PC-3 (cell line): ENCODE results near the gene ZNF71. TPM values are rescaled to one million over a fixed set of nuclear protein-coding genes. Genes with fewer than 3 reads are reported as not detected.

Experiments
- ATAC-seq: fragments of 200-7000 bp; cut with Tn5 transposase; 2 replicates; pipeline ENCODE4 v1.9.1; 2020; ENCODE audit warnings: mild to moderate bottlenecking, moderate library complexity
- BruUV-seq: library from RNA; stranded (reverse); fragments of 400-500 nt; replicated peaks from 2 replicates; lab custom pipeline; 2021; lab: Mats Ljungman, UMichigan
- CTCF ChIA-PET: fragments of 300-600 bp; sonication (Branson Sonifier 250); formaldehyde crosslinking; loops from one replicate; lab custom pipeline; 2022; ENCODE audit warnings: antibody characterized with exemption; lab: Charles Lee
- POLR2A ChIA-PET: fragments of 300-600 bp; sonication (Branson Sonifier 250); formaldehyde crosslinking; loops from one replicate; lab custom pipeline; 2022; ENCODE audit warnings: antibody characterized with exemption; ENCODE audit not compliant: unreplicated experiment; lab: Charles Lee
- DNase-seq: peaks from one replicate; pipeline ENCODE4 v3.0.0-alpha.2; 2015
- H2AFZ ChIP-seq: fragments of 300-600 bp; sonication (generic); 2 replicates; pipeline ENCODE4 v1.6.0; 2016; ENCODE audit warnings: antibody characterized with exemption, low read length
- H3F3A ChIP-seq: fragments of 300-600 bp; sonication (generic); one replicate; pipeline ENCODE4 v1.6.0; 2017; ENCODE audit warnings: antibody characterized with exemption, low read length, control low read depth, mild to moderate bottlenecking; ENCODE audit not compliant: unreplicated experiment
- H3K27ac ChIP-seq: fragments of 300-600 bp; sonication (generic); 2 replicates; pipeline ENCODE4 v1.5.1; 2016; ENCODE audit warnings: mild to moderate bottlenecking, low read length
- H3K27me3 ChIP-seq: fragments of 300-600 bp; sonication (generic); 2 replicates; pipeline ENCODE4 v1.6.1; 2016; ENCODE audit warnings: low read length, mixed read lengths
- H3K36me3 ChIP-seq: fragments of 300-600 bp; sonication (generic); 2 replicates; pipeline ENCODE4 v1.6.1; 2016; ENCODE audit warnings: low read depth, mixed run types, low read length, mixed read lengths
- H3K4me1 ChIP-seq: fragments of 300-600 bp; sonication (generic); 2 replicates; pipeline ENCODE4 v1.5.1; 2016; ENCODE audit warnings: low read length; ENCODE audit not compliant: insufficient read depth
- H3K4me2 ChIP-seq: fragments of 300-600 bp; sonication (generic); 2 replicates; pipeline ENCODE4 v1.6.0; 2016; ENCODE audit warnings: low read length
- H3K4me3 ChIP-seq: fragments of 300-600 bp; sonication (generic); 2 replicates; pipeline ENCODE4 v1.5.1; 2016; ENCODE audit warnings: mild to moderate bottlenecking, low read length, mixed read lengths
- H3K79me2 ChIP-seq: fragments of 300-600 bp; sonication (generic); 2 replicates; pipeline ENCODE4 v1.6.1; 2017; ENCODE audit warnings: low read length, mixed read lengths
- H3K9ac ChIP-seq: fragments of 300-600 bp; sonication (generic); 2 replicates; pipeline ENCODE4 v1.6.0; 2016; ENCODE audit warnings: mild to moderate bottlenecking, low read length
- H3K9me2 ChIP-seq: fragments of 300-600 bp; sonication (generic); replicated peaks from 2 replicates; pipeline ENCODE4 v1.6.1; 2016; ENCODE audit warnings: mixed run types, low read length, mixed read lengths
- H3K9me3 ChIP-seq: fragments of 300-600 bp; sonication (generic); 2 replicates; pipeline ENCODE4 v1.6.1; 2016; ENCODE audit warnings: low read length, mixed read lengths
- H4K20me1 ChIP-seq: fragments of 300-600 bp; sonication (generic); 2 replicates; pipeline ENCODE4 v1.6.1; 2016; ENCODE audit warnings: low read length, mixed read lengths
- CTCF ChIP-seq: fragments of 300-600 bp; sonication (generic); conservative IDR thresholded peaks from 2 replicates; pipeline ENCODE4 v1.5.1; 2017; ENCODE audit warnings: antibody characterized with exemption, low read depth, mild to moderate bottlenecking, low read length
- EZH2 ChIP-seq: fragments of 300-600 bp; sonication (generic); IDR thresholded peaks from one replicate; pipeline ENCODE4 v1.6.1; 2017; ENCODE audit warnings: antibody characterized with exemption, mild to moderate bottlenecking, low read length; ENCODE audit not compliant: unreplicated experiment
- EZH2phosphoT487 ChIP-seq: fragments of 300-600 bp; sonication (generic); IDR thresholded peaks from 2 replicates; pipeline ENCODE4 v1.6.1; 2018; ENCODE audit warnings: mild to moderate bottlenecking, antibody characterized with exemption, low read length, borderline replicate concordance
- intact Hi-C: fragments of 100-400 bp; cut with micrococcal nuclease; formaldehyde crosslinking; loops from 2 replicates; pipeline ENCODE4 v1.9.0; 2023
- total RNA-seq: library from RNA; depleted of rRNA; stranded (reverse); fragments of >200 nt; gene quantifications from 2 replicates; pipeline ENCODE4 v1.2.3, GENCODE V29; 2014

Gene ZNF71
- total RNA-seq, 1 experiment from 2014 or later, result 14.2 TPM

- Histone ChIP-seq H3K4me2 (no peak overlapping the region), H3K27ac (no peak overlapping the region), H2AFZ (no peak overlapping the region), H3K4me1 (no peaks in the 10 kb centered on the region), H3K4me3 (no peak overlapping the region), H4K20me1 (no peaks in the 10 kb centered on the region), H3K36me3 (peaks cover 3% of the 10 kb centered on the region; the same call in 1 of the 2 replicates), H3K9me2 (no peaks in the 10 kb centered on the region), H3K9me3 (peaks cover 84% of the 10 kb centered on the region), H3K27me3 (no peaks in the 10 kb centered on the region), H3K9ac (no peak overlapping the region), H3K79me2 (no peaks in the 10 kb centered on the region), H3F3A (no peaks in the 10 kb centered on the region)
- ChIA-PET CTCF (no interaction called here), POLR2A (interaction anchor here (0.6 kb wide), 1 partner anchor 31 kb away, joined by 6 read pairs; no protein-coding TSS in a partner anchor)
- BruUV-seq, result no TSS peak
- no peak for ATAC-seq
- TF ChIP-seq CTCF, result no peak
- no peak for TF ChIP-seq EZH2phosphoT487
- TF ChIP-seq EZH2, result no peak
- intact Hi-C loops, result no loop called here
- DNase-seq, result no peak
These were observed 40.7 kb upstream of the ZNF71 start for GRCh38 chr19:56554272-56554869.

- Histone ChIP-seq H3K9me3 (peaks cover 77% of the 10 kb centered on the region), H4K20me1 (no peaks in the 10 kb centered on the region), H3K4me2 (no peak overlapping the region), H3K36me3 (no peaks in the 10 kb centered on the region), H3K4me1 (no peaks in the 10 kb centered on the region), H3K4me3 (no peak overlapping the region), H3K9ac (no peak overlapping the region), H3K27me3 (no peaks in the 10 kb centered on the region), H3K27ac (no peak overlapping the region), H3K79me2 (no peaks in the 10 kb centered on the region), H3F3A (no peaks in the 10 kb centered on the region), H2AFZ (no peak overlapping the region), H3K9me2 (no peaks in the 10 kb centered on the region)
- CTCF ChIA-PET, result no interaction called here
- POLR2A ChIA-PET, result no interaction called here
- intact Hi-C loops, result no loop called here
- no peak for ATAC-seq
- BruUV-seq, result no TSS peak
- no peak for TF ChIP-seq EZH2phosphoT487
- no peak for TF ChIP-seq EZH2
- no peak for TF ChIP-seq CTCF
- DNase-seq, result no peak
These were observed 32.3 kb upstream of the ZNF71 start for GRCh38 chr19:56562766-56563165.

- POLR2A ChIA-PET, result no interaction called here
- CTCF ChIA-PET, result no interaction called here
- no peaks in the 10 kb centered on the region for H3K27me3 ChIP-seq
- peaks cover 73% of the 10 kb centered on the region for H3K9me3 ChIP-seq
- no peaks in the 10 kb centered on the region for H3K4me1 ChIP-seq
- TF ChIP-seq EZH2phosphoT487 (no peak), CTCF (no peak), EZH2 (no peak)
- no peaks in the 10 kb centered on the region for H3K79me2 ChIP-seq
- DNase-seq (no peak), ATAC-seq (peak; percentile 46)
- no peaks in the 10 kb centered on the region for H3K9me2 ChIP-seq
- peak overlapping the region; percentile 86 for H2AFZ ChIP-seq
- H3K27ac ChIP-seq, result no peak overlapping the region
- H3K36me3 ChIP-seq, result no peaks in the 10 kb centered on the region; the same call in 1 of the 2 replicates
- H4K20me1 ChIP-seq, result no peaks in the 10 kb centered on the region
- no TSS peak for BruUV-seq
- H3F3A ChIP-seq, result no peaks in the 10 kb centered on the region
- peak overlapping the region; percentile 41; the same call in 1 of the 2 replicates for H3K4me2 ChIP-seq
- no peak overlapping the region for H3K9ac ChIP-seq
- intact Hi-C loops, result no loop called here
- peak overlapping the region; percentile 62 for H3K4me3 ChIP-seq
These were observed 28.2 kb upstream of the ZNF71 start for GRCh38 chr19:56566904-56567273.
